Measurements from ENCODE around the gene APLF.

The APLF gene

GRCh38 chr2:68560545-68560944, 93.2 kb downstream of the APLF start:
- DNase-seq (ENCODE audit: low spot score): no peak

GRCh38 chr2:68561372-68561771, 94.0 kb downstream of the APLF start:
- DNase-seq (ENCODE audit: low spot score): no peak
- TF ChIP-seq CTCF (IDR thresholded peaks at IDR 0.05; ENCODE audit: extremely low read depth, missing control alignments): no peak

More at GRCh38 chr2:68560545-68560944, 93.2 kb downstream of the APLF start:
- no peak for TF ChIP-seq CTCF (IDR thresholded peaks at IDR 0.05; ENCODE audit: extremely low read depth, missing control alignments)

GRCh38 chr2:68562934-68563333, 95.5 kb downstream of the APLF start:
- TF ChIP-seq CTCF (IDR thresholded peaks at IDR 0.05; ENCODE audit: extremely low read depth, missing control alignments): no peak
- no peak for DNase-seq (ENCODE audit: low spot score)

GRCh38 chr2:68564426-68564825, 97.0 kb downstream of the APLF start:
- no peak for TF ChIP-seq CTCF (IDR thresholded peaks at IDR 0.05; ENCODE audit: extremely low read depth, missing control alignments)
- no peak for DNase-seq (ENCODE audit: low spot score)

- DNase-seq (ENCODE audit: low spot score): no peak
These were observed 97.9 kb downstream of the APLF start for GRCh38 chr2:68565273-68565672.

GRCh38 chr2:68565858-68566257, 98.5 kb downstream of the APLF start:
- DNase-seq (ENCODE audit: low spot score): no peak
- no peak for TF ChIP-seq CTCF (IDR thresholded peaks at IDR 0.05; ENCODE audit: extremely low read depth, missing control alignments)

More at GRCh38 chr2:68565273-68565672, 97.9 kb downstream of the APLF start:
- no peak for TF ChIP-seq CTCF (IDR thresholded peaks at IDR 0.05; ENCODE audit: extremely low read depth, missing control alignments)

GRCh38 chr2:68566362-68566761, 99.0 kb downstream of the APLF start:
- no peak for DNase-seq (ENCODE audit: low spot score)
- no peak for TF ChIP-seq CTCF (IDR thresholded peaks at IDR 0.05; ENCODE audit: extremely low read depth, missing control alignments)

All from GM20000 (cell line).